VCaP (cell line): ENCODE data around the gene TSSK6.

Experiments
- H3K27ac ChIP-seq: fragments of 450-650 bp; 2 replicates; pipeline ENCODE4 v1.5.1; 2017
- TF ChIP-seq, protein P1 (sequence below): fragments of 450-650 bp; conservative IDR thresholded peaks from 2 replicates; pipeline ENCODE4 v1.5.1; 2017; ENCODE audit warnings: mild to moderate bottlenecking, moderate library complexity

TSSK6 gene

GRCh38 chr19:19539698-19540063 is 24.3 kb upstream of the TSSK6 start:
- TF ChIP-seq, protein P1, sequence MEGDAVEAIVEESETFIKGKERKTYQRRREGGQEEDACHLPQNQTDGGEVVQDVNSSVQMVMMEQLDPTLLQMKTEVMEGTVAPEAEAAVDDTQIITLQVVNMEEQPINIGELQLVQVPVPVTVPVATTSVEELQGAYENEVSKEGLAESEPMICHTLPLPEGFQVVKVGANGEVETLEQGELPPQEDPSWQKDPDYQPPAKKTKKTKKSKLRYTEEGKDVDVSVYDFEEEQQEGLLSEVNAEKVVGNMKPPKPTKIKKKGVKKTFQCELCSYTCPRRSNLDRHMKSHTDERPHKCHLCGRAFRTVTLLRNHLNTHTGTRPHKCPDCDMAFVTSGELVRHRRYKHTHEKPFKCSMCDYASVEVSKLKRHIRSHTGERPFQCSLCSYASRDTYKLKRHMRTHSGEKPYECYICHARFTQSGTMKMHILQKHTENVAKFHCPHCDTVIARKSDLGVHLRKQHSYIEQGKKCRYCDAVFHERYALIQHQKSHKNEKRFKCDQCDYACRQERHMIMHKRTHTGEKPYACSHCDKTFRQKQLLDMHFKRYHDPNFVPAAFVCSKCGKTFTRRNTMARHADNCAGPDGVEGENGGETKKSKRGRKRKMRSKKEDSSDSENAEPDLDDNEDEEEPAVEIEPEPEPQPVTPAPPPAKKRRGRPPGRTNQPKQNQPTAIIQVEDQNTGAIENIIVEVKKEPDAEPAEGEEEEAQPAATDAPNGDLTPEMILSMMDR = no peak
- H3K27ac ChIP-seq = no peak overlapping the region

DNA sequence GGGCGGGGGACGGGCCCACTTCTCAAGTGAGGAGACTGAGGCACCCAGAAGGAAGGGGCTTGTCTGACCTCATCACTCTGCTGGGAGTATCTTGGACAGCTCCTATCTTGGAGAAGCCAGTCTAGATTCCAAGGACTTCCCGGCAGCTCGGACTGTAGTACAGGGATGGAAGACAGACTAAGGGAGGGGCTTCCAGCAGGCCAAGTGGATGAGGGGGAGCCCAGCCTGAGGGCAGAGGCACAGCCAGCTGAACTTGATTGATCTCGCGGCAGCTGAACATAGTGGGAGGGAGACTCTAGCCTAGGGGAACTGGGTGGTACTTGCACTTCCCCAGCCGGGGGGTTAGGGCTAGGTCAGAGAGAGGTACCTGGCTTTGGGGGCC is 23.4 kb upstream of the TSSK6 start:
- no peak overlapping the region for H3K27ac ChIP-seq

DNA sequence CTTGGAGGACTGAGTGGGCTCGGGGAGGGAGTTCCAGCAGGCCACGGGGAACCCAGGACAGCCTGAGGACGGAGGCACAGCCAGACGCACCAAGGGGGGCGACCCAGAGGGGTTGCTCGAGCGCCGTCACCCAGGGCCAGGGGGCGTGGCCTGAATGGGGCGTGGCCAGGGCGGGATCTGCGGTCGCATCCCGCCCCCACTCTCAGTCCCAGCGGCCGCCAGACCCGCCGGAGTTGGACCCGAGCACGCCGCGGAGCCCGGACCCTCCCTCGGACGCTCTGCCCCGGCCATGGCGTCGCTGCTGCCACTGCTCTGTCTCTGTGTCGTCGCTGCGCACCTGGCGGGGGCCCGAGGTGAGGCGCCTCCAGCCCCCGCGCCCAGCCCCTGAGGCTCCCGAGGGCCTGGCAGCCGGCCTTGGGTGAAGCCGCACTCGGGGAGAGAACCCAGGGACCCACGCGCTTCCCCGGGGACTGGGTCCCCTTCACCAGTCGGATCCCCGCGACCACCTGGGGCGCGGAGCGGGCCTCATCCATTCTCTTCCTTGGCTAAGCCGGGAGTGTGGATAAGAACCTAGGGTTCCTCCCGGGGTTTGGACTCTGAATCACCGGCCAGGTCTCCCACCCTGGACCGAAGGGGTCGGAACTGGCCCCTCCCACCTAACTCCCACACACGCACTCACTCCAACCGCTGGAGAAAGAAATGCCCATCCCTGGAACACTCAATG is 22.9 kb upstream of the TSSK6 start, which contains the start of gene CILP2:
CILP2 (plus strand) TSS at position 205 of the 724 bp plus-strand sequence; CDS start at position 290, 85 bp downstream.
- TF ChIP-seq, protein P1 = no peak
- no peak within 1 kb of the TSS for H3K27ac ChIP-seq

More for the DNA sequence above, 23.4 kb upstream of the TSSK6 start:
- TF ChIP-seq, protein P1 = no peak

DNA sequence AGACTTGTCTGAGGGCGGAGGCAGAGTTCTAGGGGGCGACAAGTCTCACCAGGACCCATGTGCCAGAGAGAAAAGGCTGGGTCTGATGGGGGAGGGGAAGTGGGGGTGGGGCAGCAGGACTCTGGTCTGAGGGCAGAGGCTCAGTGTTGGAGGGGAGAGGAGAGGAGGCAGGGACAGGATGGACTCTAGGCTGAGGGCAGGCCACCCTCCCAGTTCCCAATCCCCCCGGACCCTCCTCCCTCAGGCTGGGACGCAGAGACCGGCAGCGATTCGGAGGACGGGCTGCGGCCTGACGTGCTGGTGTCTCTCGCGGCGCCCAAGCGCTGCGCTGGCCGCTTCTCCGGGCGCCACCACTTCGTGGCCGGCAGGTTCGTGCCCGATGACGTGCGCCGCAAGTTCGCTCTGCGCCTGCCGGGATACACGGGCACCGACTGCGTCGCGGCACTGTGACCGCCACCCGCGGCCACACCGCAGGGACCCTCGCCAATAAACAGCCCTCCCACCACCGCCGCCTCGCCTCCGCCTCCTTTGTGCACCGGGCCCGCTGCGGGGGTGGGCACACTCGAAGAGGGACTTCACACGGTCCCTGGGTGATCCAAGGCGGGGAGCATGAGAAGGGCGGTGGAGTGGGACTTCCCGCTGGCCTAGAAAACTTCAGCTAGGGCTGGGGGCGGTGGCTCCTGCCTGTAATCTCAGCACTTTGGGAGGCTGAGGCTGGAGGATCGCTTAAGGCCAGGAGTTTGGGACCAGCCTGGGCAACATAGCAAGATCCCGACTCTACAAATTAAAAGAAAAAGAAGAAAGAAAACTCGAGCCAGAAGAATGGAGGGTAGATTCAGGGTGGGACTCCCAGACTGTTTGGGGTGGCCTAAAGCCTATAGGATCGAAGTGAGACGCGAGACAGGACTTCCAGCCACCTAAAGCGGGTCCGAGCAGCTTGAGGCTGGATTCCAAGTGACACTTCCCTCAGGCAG is 22.0 kb upstream of the TSSK6 start:
- TF ChIP-seq, protein P1 = no peak
- H3K27ac ChIP-seq = no peak overlapping the region

DNA sequence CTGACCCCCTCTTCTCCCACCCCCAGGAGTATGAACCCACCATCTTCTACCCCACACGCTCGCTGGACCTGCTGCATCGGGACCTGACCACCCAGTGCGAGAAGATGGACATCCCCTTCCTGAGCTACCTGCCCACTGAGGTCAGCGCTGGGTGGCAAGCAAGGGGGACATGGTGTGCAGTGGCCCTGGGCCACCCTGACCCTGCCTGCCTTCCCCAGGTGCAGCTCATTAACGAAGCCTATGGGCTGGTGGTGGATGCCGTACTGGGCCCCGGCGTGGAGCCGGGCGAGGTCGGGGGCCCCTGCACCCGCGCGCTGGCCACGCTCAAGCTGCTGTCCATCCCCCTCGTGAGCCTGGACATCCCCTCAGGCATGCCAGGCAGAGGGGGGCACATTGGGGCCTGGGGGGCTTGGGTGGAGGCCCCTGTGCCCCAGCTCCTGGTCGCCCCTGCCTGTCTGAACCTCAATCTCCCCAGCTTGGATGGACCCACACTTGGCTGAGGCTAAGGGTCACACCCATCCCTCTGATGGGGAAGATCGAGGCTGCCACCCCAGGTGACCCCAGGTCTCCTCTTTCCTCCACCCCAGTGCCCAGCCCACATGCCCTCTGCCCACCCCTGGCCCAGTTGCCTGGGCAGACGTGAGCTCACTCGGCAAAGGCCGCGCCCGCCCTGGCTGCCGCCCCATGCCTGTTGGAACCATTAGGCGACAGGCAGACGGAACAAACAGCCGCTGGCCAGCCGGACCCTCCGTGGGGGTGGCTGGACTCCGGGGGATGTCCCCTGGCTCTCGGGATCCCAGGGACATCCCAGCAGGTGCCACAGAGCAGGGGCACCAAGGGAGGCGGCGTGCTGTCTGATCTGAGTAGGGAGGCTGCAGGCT is 20.2 kb upstream of the TSSK6 start:
- no peak overlapping the region for H3K27ac ChIP-seq
- TF ChIP-seq, protein P1 = no peak

DNA sequence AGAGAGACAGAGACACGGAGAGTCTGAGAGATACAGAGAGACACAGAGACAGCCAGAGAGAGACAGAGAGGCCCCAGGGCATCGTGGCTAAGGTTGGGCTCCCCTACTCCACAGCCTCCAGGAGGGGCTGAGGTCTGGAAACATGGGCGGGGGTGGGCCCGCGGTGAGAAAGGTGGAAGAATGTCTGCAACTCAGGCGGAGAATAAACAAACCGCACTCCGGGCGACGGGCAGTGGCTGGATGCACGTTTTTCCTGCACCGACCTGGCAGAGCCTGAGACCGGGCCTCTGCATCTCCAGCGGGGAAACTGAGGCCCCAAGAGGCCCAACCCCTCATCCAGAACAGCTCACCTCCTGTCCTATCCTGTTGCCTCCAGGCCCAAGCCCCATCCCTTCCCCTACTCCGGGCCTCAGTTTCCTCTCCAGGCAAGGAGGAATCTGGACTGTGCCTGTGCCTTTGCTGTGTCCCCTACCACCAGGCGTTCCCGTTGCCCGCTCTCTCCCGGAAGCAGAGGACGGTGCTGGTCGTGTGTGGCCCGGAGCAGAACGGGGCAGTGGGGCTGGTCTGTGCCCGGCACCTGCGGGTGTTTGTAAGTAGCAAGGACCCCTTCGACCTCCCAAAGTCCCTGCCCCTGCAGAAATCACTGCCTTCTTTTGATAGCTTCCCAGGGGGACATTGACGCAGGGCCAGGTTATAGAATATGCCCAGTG is 19.4 kb upstream of the TSSK6 start:
- no peak overlapping the region for H3K27ac ChIP-seq
- TF ChIP-seq, protein P1 = no peak
